Duodenal mucosa (tissue), 2 donors: ENCODE measurements around the gene DOCK1.

Source experiments
- H3K27ac ChIP-seq: one replicate; pipeline ENCODE4 v1.7.0; 2013; ENCODE audit warnings: low read depth, low read length
- H3K27me3 ChIP-seq, 2 donors: one replicate each; pipeline ENCODE4 v1.7.0; 2013; ENCODE audit warnings: low read length in 2 of 2, control low read depth in 1 of 2; ENCODE audit not compliant: insufficient read depth in 2 of 2, control insufficient read depth in 1 of 2
- H3K36me3 ChIP-seq, 2 donors: one replicate each; pipeline ENCODE4 v1.7.0; 2013; ENCODE audit warnings: low read length in 2 of 2, control low read depth in 1 of 2; ENCODE audit not compliant: insufficient read depth in 2 of 2, control insufficient read depth in 1 of 2
- H3K4me1 ChIP-seq, 2 donors: one replicate each; pipeline ENCODE4 v1.7.0; 2013; ENCODE audit warnings: low read length in 2 of 2, control low read depth in 1 of 2; ENCODE audit not compliant: insufficient read depth in 2 of 2, control insufficient read depth in 1 of 2
- H3K4me3 ChIP-seq, 2 donors: one replicate each; pipeline ENCODE4 v1.7.0; 2013; ENCODE audit warnings: low read length in 2 of 2, low read depth in 1 of 2
- H3K9ac ChIP-seq, 2 donors: one replicate each; pipeline ENCODE4 v1.7.0; 2013; ENCODE audit warnings: low read length in 2 of 2, low read depth in 1 of 2
- H3K9me3 ChIP-seq, 2 donors: one replicate each; pipeline ENCODE4 v1.7.0; 2013; ENCODE audit warnings: low read length in 2 of 2, control low read depth in 1 of 2; ENCODE audit not compliant: control insufficient read depth in 1 of 2

DOCK1 gene

DNA sequence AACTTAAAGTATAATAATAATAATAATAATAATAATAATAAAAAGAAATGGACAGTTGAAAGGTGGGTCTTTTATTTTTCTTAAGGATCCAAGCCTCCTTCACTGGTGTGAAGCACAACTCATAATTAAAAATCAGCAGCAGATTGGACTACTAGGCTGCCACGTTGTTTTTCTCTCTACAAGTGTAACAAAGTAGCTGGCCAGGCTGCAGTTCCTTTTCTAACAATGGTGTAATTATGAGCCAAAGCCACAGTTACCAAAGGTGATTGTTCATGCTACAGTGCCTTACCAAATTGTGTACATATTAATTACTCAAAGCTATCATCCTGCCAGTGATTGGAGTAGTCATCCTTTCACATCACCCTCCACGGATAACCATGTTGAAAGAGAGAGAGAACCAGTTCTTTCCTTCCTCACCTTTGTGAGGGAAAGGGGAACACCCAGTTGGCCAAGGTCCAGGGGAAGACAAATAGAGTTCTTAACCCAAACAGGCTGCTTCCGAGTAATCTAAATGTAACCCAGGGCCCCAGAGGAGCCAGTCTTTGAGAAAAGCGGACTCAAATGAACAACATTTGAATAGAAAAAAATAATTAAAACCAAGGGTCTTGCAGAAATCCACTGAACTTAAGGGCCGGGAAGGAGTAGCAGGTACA is 557.5 kb downstream of the DOCK1 start:
- Histone ChIP-seq H3K9me3 (no peaks in the 10 kb centered on the region), H3K9ac (no peak overlapping the region), H3K27ac (no peak overlapping the region), H3K4me3 (no peak overlapping the region), H3K36me3 (no peaks in the 10 kb centered on the region), H3K27me3 (no peaks in the 10 kb centered on the region), H3K4me1 (no peaks in the 10 kb centered on the region)

DNA sequence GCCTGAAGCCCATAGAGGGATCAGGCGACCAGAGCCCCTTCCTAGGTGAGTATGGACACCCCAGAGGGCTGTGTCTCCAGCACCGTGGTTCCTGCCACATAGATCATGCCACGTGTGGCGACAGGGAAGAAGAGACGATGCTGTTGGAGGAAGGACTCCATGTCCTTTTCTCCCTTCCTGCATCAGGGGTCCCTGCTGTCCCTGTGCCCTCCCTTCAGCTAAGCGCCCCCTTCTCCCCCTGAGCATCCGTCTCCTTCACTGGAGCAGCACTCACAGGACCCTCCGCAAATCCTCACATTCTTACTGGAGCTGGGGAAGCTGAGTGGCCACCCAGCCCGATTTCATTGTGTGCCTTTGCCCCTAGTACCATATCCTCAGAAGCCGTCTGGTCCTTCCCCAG is 558.3 kb downstream of the DOCK1 start:
- Histone ChIP-seq H3K4me3 (no peak overlapping the region), H3K9me3 (no peaks in the 10 kb centered on the region), H3K36me3 (no peaks in the 10 kb centered on the region), H3K27me3 (no peaks in the 10 kb centered on the region), H3K27ac (no peak overlapping the region), H3K9ac (no peak overlapping the region), H3K4me1 (no peaks in the 10 kb centered on the region)

DNA sequence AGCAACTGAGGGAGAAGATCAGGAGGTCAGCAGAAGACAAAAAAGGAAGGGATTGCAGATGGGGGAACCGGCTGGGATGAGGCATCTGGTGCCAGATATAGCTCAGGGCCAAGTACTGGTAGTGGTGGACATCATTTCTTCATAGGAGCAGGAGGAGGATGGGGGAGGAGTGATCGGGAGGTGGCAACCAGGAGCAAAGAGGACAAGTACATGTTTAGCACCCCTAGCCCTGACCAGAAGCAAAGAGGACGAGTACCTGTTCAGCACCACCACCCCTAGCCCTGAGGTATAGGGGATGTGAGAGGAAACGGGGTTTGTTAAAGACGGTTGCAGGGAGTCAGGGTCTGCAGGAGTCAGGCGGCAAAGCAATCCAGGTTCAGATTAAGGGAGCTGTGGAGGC is 559.3 kb downstream of the DOCK1 start:
- Histone ChIP-seq H3K4me3 (no peak overlapping the region), H3K9me3 (no peaks in the 10 kb centered on the region), H3K27ac (no peak overlapping the region), H3K36me3 (no peaks in the 10 kb centered on the region), H3K27me3 (no peaks in the 10 kb centered on the region), H3K4me1 (no peaks in the 10 kb centered on the region), H3K9ac (no peak overlapping the region)

DNA sequence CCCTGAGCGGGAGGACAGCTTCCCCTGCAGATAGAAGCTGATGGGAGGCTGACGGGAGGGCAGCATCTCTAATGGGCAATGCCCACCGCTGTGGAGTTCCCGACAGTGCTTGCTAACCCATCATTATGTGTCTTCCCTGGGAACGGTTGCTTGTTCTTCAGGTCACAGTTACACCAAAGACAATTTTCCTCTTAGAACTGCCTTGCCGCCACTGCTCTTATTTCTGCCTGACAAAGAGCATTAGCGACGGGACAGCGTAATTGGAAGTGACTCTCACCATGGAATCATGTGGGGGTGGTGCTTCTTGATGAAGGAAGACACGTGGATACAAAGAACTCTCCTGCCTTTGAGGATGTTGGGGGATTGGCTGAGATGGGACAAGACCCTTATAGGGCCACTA is 562.6 kb downstream of the DOCK1 start:
- no peaks in the 10 kb centered on the region for H3K9me3 ChIP-seq
- H3K27me3 ChIP-seq, result peaks cover 0 to 3% of the 10 kb centered on the region in 2 donors
- no peaks in the 10 kb centered on the region for H3K4me1 ChIP-seq
- H3K4me3 ChIP-seq, result no peak overlapping the region
- no peak overlapping the region for H3K27ac ChIP-seq
- no peak overlapping the region for H3K9ac ChIP-seq
- H3K36me3 ChIP-seq, result no peaks in the 10 kb centered on the region

DNA sequence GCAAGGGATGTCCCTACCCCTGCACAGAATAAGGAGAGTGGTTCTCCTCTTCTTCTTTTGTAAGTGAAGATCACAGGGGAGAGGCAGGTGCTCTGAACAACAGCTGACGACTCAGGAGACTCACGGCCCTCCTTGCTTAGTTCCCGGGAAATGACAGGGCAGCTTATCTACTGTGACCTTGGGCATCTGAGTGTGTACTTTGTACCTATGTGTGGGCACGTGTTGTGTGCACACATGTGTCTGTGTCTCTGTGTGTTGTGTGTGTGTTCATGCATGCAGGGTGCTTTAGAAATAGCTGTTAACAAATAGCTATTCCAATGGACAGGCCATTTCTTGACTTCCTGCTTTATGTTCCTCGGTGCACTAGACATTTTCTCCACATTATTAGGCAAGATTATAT is 563.4 kb downstream of the DOCK1 start:
- Histone ChIP-seq H3K4me3 (no peak overlapping the region), H3K36me3 (no peaks in the 10 kb centered on the region), H3K27me3 (peaks cover 0 to 3% of the 10 kb centered on the region in 2 donors), H3K9ac (no peak overlapping the region), H3K27ac (no peak overlapping the region), H3K4me1 (no peaks in the 10 kb centered on the region), H3K9me3 (no peaks in the 10 kb centered on the region)

DNA sequence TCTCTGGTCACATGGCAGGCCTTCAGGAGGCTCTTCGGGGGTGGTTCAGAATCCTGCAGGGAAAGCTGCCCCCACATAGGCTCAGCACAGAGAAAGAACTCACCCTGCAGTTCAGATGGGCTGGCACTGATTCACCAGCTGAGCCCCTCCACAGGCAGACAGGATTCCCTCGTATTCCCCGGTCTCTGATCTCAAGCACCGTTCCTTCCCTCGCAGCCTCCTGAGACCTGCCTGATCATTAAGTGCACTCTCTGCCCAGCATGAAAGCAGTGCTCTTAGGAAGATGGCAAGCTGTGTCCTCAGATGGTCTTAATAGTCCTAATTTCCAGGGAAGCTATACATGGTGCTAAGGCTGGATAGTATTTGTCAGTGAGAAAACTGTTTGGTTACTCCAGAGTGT is 565.7 kb downstream of the DOCK1 start:
- H3K36me3 ChIP-seq, result no peaks in the 10 kb centered on the region
- H3K27me3 ChIP-seq, result peaks cover 0 to 3% of the 10 kb centered on the region in 2 donors
- no peaks in the 10 kb centered on the region for H3K4me1 ChIP-seq
- no peak overlapping the region for H3K27ac ChIP-seq
- no peaks in the 10 kb centered on the region for H3K9me3 ChIP-seq
- H3K9ac ChIP-seq, result no peak overlapping the region
- no peak overlapping the region for H3K4me3 ChIP-seq

DNA sequence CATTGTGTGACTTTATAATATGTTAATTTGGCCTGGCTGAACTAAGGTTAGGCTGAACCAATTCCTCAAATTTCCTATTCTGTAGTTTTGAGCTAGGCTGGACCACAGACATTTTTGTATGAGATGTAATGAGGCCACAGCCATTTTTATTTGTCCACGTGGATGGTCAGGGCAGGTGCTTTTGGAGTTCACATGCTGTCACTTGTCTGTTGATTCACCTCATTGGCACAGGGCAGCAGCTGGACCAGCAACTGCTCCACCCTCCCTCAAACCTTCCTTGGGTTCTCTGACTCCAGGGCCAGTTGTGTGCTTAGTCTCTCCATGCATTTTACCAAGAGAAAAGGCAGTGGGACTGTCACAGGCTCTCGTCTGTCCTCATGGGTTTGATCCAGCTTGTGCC is 567.7 kb downstream of the DOCK1 start:
- H3K36me3 ChIP-seq, result no peaks in the 10 kb centered on the region
- no peak overlapping the region for H3K27ac ChIP-seq
- no peak overlapping the region for H3K9ac ChIP-seq
- H3K4me1 ChIP-seq, result no peaks in the 10 kb centered on the region
- H3K4me3 ChIP-seq, result no peak overlapping the region
- no peaks in the 10 kb centered on the region for H3K9me3 ChIP-seq
- peaks cover 0 to 3% of the 10 kb centered on the region in 2 donors for H3K27me3 ChIP-seq

DNA sequence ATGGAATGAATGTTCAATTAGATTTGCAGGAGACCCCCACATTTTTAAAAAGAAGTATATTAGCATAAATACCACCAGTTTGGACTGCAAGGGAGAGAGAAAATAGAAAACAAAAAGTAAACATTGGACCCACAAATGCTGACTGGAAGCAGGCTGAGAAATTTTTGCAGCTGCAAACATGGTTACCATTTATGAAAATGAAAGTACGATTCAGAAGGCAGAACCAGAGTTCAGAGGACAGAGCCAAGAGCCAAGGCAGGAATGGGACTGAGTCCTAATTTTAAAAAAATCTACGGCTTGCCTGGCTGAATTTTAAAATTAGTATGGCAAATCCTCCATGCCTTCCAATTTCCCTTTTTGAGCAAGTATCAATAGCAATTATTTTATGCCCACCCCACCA is 569.3 kb downstream of the DOCK1 start:
- H3K9me3 ChIP-seq, result no peaks in the 10 kb centered on the region
- no peaks in the 10 kb centered on the region for H3K4me1 ChIP-seq
- H3K27ac ChIP-seq, result no peak overlapping the region
- H3K27me3 ChIP-seq, result peaks cover 0 to 3% of the 10 kb centered on the region in 2 donors
- H3K36me3 ChIP-seq, result no peaks in the 10 kb centered on the region
- H3K9ac ChIP-seq, result no peak overlapping the region
- H3K4me3 ChIP-seq, result no peak overlapping the region

DNA sequence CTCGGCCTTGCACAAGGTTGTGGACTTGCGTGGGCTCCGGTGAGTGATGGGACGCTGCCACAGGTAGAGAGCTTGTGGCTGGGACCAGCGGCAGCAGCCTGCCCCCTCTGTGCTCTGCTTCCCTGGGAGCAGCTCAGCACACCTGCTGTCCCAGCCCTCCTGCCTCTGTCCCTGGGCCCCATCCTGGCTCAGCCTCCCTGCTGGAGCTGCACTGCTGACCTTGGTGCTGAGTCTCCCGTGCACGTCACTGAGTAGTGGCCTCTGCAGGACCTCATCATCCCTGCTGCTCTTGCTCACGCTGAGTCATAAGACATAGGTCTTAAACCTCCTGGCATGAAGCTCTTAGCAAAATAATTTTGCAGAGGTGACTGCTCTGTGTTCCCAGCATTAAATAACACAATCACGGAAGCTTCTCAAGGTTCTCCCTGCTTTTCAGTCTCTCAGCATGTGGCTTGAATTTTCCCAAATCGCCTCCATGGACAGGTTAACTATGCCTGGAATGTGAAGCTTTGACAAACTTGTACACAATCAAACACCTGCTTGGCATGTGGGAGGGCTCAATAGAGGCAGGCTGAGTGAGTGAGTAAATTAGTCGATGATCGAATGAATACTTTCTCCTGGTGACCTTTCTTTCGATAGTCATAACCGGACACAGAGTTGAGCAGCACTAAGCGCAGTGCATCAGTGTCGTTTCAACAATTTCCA is 580.1 kb downstream of the DOCK1 start:
- H3K27me3 ChIP-seq, result no peaks in the 10 kb centered on the region
- no peaks in the 10 kb centered on the region for H3K4me1 ChIP-seq
- H3K36me3 ChIP-seq, result no peaks in the 10 kb centered on the region
- no peaks in the 10 kb centered on the region for H3K9me3 ChIP-seq
- no peak overlapping the region for H3K4me3 ChIP-seq
- H3K9ac ChIP-seq, result no peak overlapping the region
- H3K27ac ChIP-seq, result no peak overlapping the region

DNA sequence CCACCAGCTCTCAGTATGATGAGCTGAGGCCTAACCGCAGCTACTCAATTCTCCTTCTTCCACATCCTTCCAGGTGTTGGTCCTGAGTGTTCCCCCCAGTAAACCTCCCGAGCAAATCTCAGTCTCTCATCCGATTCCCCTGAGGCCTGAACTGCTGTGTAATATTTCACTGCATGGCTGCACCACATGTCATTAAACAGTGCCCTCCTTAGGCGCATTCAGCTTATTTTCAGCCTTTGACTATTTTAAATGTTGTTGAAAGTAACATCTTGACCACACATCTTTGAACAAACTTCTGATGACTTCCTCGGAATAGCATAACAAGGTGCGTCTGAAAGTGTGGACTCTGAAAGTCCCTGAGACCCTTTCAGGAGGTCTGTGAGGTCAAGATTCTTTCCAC is 581.1 kb downstream of the DOCK1 start:
- Histone ChIP-seq H3K27me3 (no peaks in the 10 kb centered on the region), H3K27ac (no peak overlapping the region), H3K9ac (no peak overlapping the region), H3K36me3 (no peaks in the 10 kb centered on the region), H3K9me3 (no peaks in the 10 kb centered on the region), H3K4me1 (no peaks in the 10 kb centered on the region), H3K4me3 (no peak overlapping the region)
